ENCODE data around the gene FHIT.

- TF ChIP-seq SIN3A (IDR thresholded peaks at IDR 0.05; ENCODE audit: low read depth, low read length) (no peak), POLR2AphosphoS5 (IDR thresholded peaks at IDR 0.05; ENCODE audit: low read length) (no peak), CHD4 (IDR thresholded peaks at IDR 0.05) (no peak), CTCF (IDR thresholded peaks at IDR 0.05 in 2 of 3, conservative IDR thresholded peaks at IDR 0.05 in 1 of 3; ENCODE audit: control insufficient read depth in 2 of 3, extremely low read depth in 1 of 3, insufficient read depth in 1 of 3, low read depth in 3 of 3, low read length in 3 of 3) (no peak), EZH2 (IDR thresholded peaks at IDR 0.05; ENCODE audit: borderline replicate concordance, control insufficient read depth, low read depth, low read length) (no peak), ASH2L (IDR thresholded peaks at IDR 0.05; ENCODE audit: borderline replicate concordance, low read depth) (no peak), HCFC1 (IDR thresholded peaks at IDR 0.05; ENCODE audit: low read length) (no peak), RAD21 (IDR thresholded peaks at IDR 0.05; ENCODE audit: insufficient read depth, low read depth, low read length) (no peak), NFYA (IDR thresholded peaks at IDR 0.05; ENCODE audit: borderline replicate concordance, low read depth, low read length) (no peak), ELK1 (IDR thresholded peaks at IDR 0.05; ENCODE audit: low read depth, low read length) (no peak), NRF1 (conservative IDR thresholded peaks at IDR 0.05; ENCODE audit: low read depth, low read length) (no peak), CREM (IDR thresholded peaks at IDR 0.05; ENCODE audit: low read depth) (no peak)
Observed at GRCh38 chr3:60578936-60579335, 672.3 kb downstream of the FHIT start.
